Astrocyte of the hippocampus (primary cell): ENCODE measurements around the gene USP24.
"Not testable (repeated sequence)": the region's sequence is repeated elsewhere in the genome, so short reads cannot be mapped to it uniquely, and the experiment has no call there.

Experiments
- DNase-seq: peaks from one replicate; pipeline ENCODE4 v3.0.0; 2011; ENCODE audit warnings: low read depth, low spot score

The USP24 gene

GRCh38 chr1:55232448-55233144, 17.4 kb upstream of the USP24 start:
- no peak for DNase-seq

GRCh38 chr1:55231745-55232144, 16.6 kb upstream of the USP24 start:
- no peak for DNase-seq

GRCh38 chr1:55230659-55231058, 15.5 kb upstream of the USP24 start:
- no peak for DNase-seq

GRCh38 chr1:55229726-55230125, 14.6 kb upstream of the USP24 start:
- DNase-seq = not testable (repeated sequence)

GRCh38 chr1:55225228-55225627, 10.1 kb upstream of the USP24 start:
- no peak for DNase-seq

GRCh38 chr1:55224729-55225128, 9.6 kb upstream of the USP24 start:
- DNase-seq = no peak

- no peak for DNase-seq
Observed at GRCh38 chr1:55222152-55222551, 7.0 kb upstream of the USP24 start.

GRCh38 chr1:55217226-55217986, 2.2 kb upstream of the USP24 start:
- DNase-seq = no peak

GRCh38 chr1:55216096-55216495, 932 bp upstream of the USP24 start:
- DNase-seq = no peak

- DNase-seq = peak; percentile 81
Observed at GRCh38 chr1:55214934-55215193, 300 bp downstream of the USP24 start.

GRCh38 chr1:55214212-55214933, 791 bp downstream of the USP24 start:
- peak; percentile 63 for DNase-seq

- peak; percentile 39 for DNase-seq
Observed at GRCh38 chr1:55213885-55214211, 1.3 kb downstream of the USP24 start.

GRCh38 chr1:55213151-55213884, 1.8 kb downstream of the USP24 start:
- DNase-seq = peak; percentile 33

- peak; percentile 31 for DNase-seq
Observed at GRCh38 chr1:55212349-55213150, 2.6 kb downstream of the USP24 start.

- DNase-seq = no peak
Observed at GRCh38 chr1:55211863-55212262, 3.3 kb downstream of the USP24 start.

GRCh38 chr1:55210990-55211801, 4.0 kb downstream of the USP24 start:
- no peak for DNase-seq

- no peak for DNase-seq
Observed at GRCh38 chr1:55209247-55209646, 5.9 kb downstream of the USP24 start.

- DNase-seq = no peak
Observed at GRCh38 chr1:55206210-55206609, 9.0 kb downstream of the USP24 start.

- no peak for DNase-seq
Observed at GRCh38 chr1:55204997-55205396, 10.2 kb downstream of the USP24 start.

- no peak for DNase-seq
Observed at GRCh38 chr1:55203064-55203463, 12.1 kb downstream of the USP24 start.

GRCh38 chr1:55200667-55201066, 14.5 kb downstream of the USP24 start:
- no peak for DNase-seq
